OCI-LY3 (cell line): Measurements from ENCODE around the gene TTC28.

Source experiments
- EZH2phosphoT487 ChIP-seq: fragments of 200-600 bp; shearing (Covaris generic); IDR thresholded peaks from 2 replicates; pipeline ENCODE4 v1.6.1; 2018; ENCODE audit warnings: antibody characterized with exemption, mixed run types, low read depth
- TF ChIP-seq, protein P1 (sequence below): fragments of 200-600, 300-600 bp; sonication (generic); IDR thresholded peaks from 2 replicates; pipeline ENCODE4 v1.5.1; 2014; ENCODE audit warnings: antibody characterized with exemption, low read length, low read depth

DNA sequence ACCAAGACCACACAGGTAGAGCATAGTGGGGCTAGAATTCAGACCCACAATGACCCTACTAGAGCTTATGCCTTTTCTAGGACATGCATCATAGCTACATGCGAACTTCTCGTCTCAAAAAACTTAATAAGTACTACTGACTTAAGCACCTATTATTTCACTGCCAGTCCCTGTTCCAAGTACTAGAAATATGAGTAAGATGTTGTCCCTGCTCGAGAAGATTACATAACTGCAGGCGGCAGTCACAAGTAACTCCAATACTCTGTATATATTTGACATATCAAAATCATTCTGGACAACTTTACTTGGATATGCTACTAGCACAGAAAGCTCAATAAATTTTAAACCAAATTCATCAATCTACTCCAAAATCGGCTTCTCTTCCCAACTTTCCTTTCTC is 235.0 kb downstream of the TTC28 start:
- TF ChIP-seq, protein P1, sequence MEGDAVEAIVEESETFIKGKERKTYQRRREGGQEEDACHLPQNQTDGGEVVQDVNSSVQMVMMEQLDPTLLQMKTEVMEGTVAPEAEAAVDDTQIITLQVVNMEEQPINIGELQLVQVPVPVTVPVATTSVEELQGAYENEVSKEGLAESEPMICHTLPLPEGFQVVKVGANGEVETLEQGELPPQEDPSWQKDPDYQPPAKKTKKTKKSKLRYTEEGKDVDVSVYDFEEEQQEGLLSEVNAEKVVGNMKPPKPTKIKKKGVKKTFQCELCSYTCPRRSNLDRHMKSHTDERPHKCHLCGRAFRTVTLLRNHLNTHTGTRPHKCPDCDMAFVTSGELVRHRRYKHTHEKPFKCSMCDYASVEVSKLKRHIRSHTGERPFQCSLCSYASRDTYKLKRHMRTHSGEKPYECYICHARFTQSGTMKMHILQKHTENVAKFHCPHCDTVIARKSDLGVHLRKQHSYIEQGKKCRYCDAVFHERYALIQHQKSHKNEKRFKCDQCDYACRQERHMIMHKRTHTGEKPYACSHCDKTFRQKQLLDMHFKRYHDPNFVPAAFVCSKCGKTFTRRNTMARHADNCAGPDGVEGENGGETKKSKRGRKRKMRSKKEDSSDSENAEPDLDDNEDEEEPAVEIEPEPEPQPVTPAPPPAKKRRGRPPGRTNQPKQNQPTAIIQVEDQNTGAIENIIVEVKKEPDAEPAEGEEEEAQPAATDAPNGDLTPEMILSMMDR: no peak
- TF ChIP-seq EZH2phosphoT487: no peak
